Epithelial cell of prostate (primary cell): ENCODE results near the gene TBC1D12.

ENCODE experiments used
- DNase-seq: peaks from one replicate; pipeline ENCODE4 v3.0.0-alpha.2; 2011; ENCODE audit warnings: low read depth, low spot score
- H3K27ac ChIP-seq: fragments of 450-650 bp; 2 replicates; pipeline ENCODE4 v1.5.1; 2017; ENCODE audit warnings: mild to moderate bottlenecking

TBC1D12 gene

DNA sequence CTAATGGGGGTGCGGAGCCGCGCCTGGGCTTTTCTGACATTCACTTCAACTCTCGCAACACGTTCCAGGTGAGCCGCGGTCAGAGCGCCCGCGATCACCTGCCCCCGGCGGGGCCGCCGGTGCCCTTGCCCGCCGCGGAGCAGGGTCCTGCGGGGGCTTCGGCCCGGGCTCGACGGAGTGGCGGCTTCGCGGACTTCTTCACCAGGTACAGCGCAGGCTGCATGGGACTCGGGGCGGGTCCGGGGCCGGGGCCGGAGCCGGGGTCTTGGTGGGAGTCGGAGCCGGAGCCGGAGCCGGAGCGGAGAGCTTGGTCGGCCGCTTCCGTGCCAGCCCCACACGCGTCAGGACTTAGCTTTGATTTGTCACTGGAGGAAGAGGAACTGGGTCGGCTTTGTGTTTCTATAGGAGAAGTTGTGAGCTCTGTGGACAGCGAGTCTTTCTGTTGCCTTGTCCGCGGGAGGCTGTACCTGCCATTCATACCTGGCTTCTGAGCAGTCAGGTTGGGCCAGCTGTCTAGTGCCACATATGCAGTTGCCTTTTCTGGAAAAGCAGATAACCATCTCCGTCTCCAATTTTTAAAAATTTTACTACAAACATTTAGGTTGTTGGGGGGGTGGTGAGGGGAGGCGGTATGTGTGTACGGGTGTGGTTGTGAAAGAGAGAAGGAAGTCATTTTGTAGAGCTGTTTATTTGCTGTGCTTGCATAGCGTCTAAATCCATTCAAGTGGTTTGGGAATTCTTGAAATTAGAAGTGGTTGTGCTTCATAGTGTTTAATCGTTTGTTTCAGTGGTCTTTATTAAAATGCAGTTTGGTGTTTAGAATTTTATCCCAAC lies 1.3 kb downstream of the TBC1D12 start:
- peak; percentile 57 for DNase-seq
- H3K27ac ChIP-seq: peak overlapping the region; percentile 90

DNA sequence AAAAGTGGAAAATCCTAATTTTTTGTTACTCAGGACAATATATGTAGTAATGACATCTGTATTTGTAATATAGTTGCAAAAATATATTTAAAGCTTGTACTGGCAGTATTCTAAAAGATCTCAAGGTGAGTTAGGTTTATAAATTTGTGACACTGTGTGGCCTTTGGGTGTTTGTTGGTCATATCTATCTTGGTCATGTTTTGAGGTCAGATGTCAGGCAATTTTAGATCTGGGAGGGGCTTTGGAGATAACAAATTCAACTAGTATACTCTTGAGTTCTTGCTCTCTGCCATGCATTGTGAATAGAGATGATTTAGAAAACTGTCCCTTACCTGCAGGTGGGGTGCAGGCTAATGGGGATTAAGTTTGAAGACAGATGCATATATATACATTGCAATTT lies 3.1 kb downstream of the TBC1D12 start:
- DNase-seq: no peak
- H3K27ac ChIP-seq: no peak overlapping the region

DNA sequence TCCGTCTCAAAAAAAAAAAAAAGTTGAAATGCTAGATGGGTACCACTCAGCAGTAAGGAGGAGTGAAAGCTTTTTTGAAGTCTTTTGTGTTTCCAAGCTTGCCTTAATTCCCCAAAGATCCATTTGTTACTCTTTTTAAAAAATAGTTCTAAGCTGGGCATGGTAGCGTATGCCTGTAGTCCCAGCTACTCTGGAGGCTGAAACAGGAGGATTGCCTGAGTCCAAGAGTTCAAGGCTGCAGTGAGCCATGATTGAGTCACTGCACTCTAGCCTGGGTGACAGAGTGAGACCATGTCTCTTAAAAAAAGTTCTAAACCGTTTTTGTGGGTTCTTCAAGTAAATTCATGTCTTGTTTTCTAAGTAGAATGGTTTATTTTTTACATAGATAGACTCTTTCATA lies 5.3 kb downstream of the TBC1D12 start:
- no peak overlapping the region for H3K27ac ChIP-seq

GRCh38 chr10:94409021-94409657 lies 6.8 kb downstream of the TBC1D12 start:
- DNase-seq: no peak
- H3K27ac ChIP-seq: no peak overlapping the region

More for the DNA sequence above, 5.3 kb downstream of the TBC1D12 start:
- no peak for DNase-seq

DNA sequence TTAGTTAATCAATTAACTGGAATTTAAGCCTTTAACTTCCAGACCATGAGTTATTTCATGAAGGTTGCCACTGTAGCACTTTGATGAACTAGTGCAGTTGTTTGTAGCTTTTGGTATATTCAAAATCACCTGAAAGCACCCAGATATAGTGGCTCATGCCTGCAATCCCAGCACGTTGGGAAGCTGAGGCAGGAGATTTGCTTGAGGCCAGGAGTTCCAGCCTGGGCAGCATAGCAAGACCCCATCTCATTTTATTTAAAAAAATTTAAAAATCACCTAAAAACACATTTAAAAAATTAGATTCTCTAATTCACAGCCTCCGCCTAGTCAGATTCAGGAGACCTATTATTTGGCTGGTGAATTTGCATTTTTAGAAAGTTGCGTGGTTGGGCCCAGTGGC lies 9.0 kb downstream of the TBC1D12 start:
- no peak for DNase-seq
- H3K27ac ChIP-seq: no peak overlapping the region

DNA sequence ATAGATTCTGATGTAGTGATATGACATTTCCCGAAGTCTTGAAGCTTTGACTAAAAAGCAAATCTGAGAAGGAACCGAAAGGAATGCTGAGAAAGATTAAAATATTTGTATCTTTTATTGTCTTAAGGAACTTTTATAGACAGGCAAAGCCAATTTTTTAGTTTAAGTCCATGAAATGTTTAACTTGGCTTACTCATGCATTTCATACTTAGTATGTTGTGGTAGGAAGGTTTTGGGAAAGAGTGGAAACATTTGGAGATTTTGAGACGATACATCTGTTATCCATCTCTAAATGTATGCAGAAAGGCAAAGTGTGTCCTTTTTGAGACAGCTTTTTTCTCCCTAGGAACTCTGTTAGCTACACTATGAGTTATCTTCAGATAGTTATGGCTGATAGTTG lies 10.1 kb downstream of the TBC1D12 start:
- DNase-seq: no peak

GRCh38 chr10:94413361-94413760 lies 11.0 kb downstream of the TBC1D12 start:
- DNase-seq: no peak
- H3K27ac ChIP-seq: no peak overlapping the region

More for the DNA sequence above, 10.1 kb downstream of the TBC1D12 start:
- no peak overlapping the region for H3K27ac ChIP-seq

GRCh38 chr10:94416896-94417295 lies 14.6 kb downstream of the TBC1D12 start:
- DNase-seq: no peak

DNA sequence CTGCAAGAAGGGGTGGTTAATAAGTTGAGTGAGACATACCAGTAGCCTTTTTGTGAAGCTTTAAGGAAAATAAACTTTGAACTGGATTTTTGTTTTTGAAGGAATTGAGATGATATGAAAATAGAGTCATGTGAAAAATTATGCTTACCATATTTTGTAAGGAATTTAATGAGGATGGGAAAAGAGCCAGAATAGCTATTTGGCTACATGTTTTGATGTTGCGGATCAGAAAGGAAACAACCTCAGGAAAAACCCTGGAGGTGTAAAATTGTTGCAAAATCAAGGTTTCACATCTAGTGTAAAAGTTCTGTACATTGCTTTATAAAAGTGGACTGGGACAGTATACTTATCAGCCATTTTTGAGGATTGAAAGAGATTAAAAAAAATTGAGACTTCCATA lies 15.0 kb downstream of the TBC1D12 start:
- no peak overlapping the region for H3K27ac ChIP-seq
- DNase-seq: no peak

More at GRCh38 chr10:94416896-94417295, 14.6 kb downstream of the TBC1D12 start:
- no peak overlapping the region for H3K27ac ChIP-seq

GRCh38 chr10:94420516-94420915 lies 18.2 kb downstream of the TBC1D12 start:
- H3K27ac ChIP-seq: no peak overlapping the region
- DNase-seq: no peak

DNA sequence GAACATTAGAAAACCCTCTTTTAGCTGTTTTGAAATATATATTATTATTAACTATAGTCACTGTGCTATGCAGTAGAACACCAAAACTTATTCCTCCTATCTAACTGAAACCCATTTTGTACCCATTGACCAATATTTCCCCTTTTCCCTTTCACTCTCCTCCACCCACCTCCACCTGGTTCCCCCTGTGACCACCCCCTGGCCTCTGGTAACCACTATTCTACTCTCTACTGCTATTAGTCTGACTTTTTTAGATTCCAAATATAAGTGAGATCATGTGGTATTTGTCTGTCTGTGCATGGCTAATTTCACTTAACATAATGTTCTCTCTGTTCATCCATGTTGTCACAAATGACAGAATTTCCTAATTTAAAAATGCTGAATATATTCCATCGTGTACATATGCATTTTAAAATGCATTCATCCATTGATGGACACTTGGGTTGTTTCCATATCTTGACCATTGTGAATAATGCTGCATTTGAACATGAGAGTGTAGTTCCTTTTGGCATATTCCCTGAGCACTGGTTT lies 18.7 kb downstream of the TBC1D12 start:
- no peak for DNase-seq
- no peak overlapping the region for H3K27ac ChIP-seq

DNA sequence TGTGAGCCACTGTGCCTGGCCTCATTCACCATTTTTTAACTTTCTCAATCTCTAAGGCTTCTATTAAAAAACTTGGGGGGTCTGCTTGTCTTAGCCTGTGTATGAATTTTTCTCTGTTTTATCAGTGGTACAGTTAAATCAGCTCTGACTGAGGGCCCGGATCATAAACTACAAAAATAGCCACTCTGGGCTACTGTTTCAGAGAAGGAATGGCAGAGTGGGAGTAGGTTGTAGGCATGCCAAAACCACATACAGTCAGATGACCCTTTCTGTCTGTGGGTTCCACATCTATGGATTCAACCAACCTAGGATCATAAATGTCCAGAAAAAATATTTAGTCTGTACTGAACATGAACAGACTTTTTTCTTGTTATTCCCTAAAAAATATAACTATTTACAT lies 21.3 kb downstream of the TBC1D12 start:
- no peak for DNase-seq
- H3K27ac ChIP-seq: no peak overlapping the region

DNA sequence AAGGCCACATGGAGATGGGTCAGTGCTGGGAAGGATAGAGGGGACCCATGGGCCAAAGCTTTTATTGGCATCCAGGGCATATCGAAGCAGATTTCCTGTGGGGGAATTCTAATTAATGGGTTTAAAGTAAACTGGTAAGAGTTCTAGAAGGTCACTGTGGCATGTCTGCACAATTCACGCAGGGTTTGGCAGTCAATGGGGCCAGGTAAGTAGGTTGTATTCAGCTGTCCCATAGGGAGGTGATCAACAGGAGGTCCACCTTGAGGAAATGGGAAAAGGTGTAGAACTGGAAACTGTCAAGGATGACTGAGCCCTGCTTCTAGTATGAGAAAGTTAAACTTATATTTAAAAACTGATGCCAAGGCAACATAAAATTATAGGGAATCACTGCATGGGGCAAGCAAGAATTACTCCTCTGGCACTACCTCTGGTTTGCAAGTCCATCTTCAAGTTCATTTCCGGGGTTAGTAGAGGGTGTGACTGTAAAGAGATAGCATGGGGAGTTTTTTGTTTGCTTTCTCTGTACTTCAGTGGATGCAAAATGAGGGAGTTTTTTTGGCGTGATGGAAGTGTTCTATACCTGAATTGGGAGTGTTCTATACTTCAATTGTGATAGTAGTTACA lies 22.5 kb downstream of the TBC1D12 start:
- no peak for DNase-seq
- no peak overlapping the region for H3K27ac ChIP-seq

- H3K27ac ChIP-seq: no peak overlapping the region
- no peak for DNase-seq
Observed at GRCh38 chr10:94425942-94426341, 23.6 kb downstream of the TBC1D12 start.

GRCh38 chr10:94427166-94427565 lies 24.8 kb downstream of the TBC1D12 start:
- DNase-seq: no peak
- no peak overlapping the region for H3K27ac ChIP-seq

GRCh38 chr10:94428766-94429707 lies 26.7 kb downstream of the TBC1D12 start:
- DNase-seq: no peak
- no peak overlapping the region for H3K27ac ChIP-seq

GRCh38 chr10:94430701-94431100 lies 28.4 kb downstream of the TBC1D12 start:
- no peak for DNase-seq

GRCh38 chr10:94432443-94432842 lies 30.1 kb downstream of the TBC1D12 start:
- no peak for DNase-seq
- H3K27ac ChIP-seq: no peak overlapping the region

More at GRCh38 chr10:94430701-94431100, 28.4 kb downstream of the TBC1D12 start:
- H3K27ac ChIP-seq: no peak overlapping the region

DNA sequence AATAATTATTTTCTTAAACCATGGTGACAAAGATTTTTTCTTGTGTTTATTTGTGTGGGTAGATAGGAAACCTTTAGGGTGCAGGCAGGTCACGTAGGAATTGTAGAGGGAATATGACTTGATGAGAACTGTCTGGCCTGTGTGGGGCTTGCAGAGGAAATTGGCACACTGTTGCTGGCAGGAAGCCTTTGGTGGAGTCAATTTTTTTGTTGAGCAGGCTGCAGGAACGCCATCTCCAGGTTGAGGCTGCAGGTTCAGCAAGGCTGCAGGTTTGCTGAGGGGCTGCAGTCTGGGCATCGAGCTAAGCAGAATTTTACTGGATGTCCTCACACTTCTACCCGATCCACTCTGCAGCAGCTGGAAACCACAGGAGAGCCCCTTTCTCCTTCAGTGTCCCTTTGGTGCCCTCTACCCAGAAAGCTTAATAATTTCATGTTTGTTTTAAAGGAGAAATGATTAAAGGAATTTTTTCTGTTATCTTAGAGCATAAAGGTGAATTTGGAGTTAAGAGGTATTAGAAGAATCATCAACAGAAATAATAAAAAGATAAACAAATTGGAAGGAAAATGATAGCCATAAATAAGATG lies 37.0 kb downstream of the TBC1D12 start:
- DNase-seq: no peak
- no peak overlapping the region for H3K27ac ChIP-seq
